ENCODE data around the gene RBM26.

The RBM26 gene

GRCh38 chr13:79380997-79381396, 25.1 kb downstream of the RBM26 start (continued):
- TF ChIP-seq, protein P1, sequence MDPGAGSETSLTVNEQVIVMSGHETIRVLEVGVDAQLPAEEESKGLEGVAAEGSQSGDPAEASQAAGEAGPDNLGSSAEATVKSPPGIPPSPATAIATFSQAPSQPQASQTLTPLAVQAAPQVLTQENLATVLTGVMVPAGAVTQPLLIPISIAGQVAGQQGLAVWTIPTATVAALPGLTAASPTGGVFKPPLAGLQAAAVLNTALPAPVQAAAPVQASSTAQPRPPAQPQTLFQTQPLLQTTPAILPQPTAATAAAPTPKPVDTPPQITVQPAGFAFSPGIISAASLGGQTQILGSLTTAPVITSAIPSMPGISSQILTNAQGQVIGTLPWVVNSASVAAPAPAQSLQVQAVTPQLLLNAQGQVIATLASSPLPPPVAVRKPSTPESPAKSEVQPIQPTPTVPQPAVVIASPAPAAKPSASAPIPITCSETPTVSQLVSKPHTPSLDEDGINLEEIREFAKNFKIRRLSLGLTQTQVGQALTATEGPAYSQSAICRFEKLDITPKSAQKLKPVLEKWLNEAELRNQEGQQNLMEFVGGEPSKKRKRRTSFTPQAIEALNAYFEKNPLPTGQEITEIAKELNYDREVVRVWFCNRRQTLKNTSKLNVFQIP (CRISPR knock-in tag; IDR thresholded peaks at IDR 0.05; ENCODE audit: borderline replicate concordance, low read depth), result no peak
- no peak for TF ChIP-seq BACH2 (CRISPR knock-in tag; IDR thresholded peaks at IDR 0.05; ENCODE audit: borderline replicate concordance)
- no peak for TF ChIP-seq GLIS3 (CRISPR knock-in tag; IDR thresholded peaks at IDR 0.05)
- no peak for TF ChIP-seq ZFP3 (CRISPR knock-in tag; IDR thresholded peaks at IDR 0.05)
- TF ChIP-seq ZNF70 (CRISPR knock-in tag; IDR thresholded peaks at IDR 0.05), result no peak
- no peak for TF ChIP-seq SNAI2 (CRISPR knock-in tag; IDR thresholded peaks at IDR 0.05)

GRCh38 chr13:79379274-79379673, 26.8 kb downstream of the RBM26 start:
- no peak for ATAC-seq
- TF ChIP-seq CSRNP3 (CRISPR knock-in tag; IDR thresholded peaks at IDR 0.05), result no peak
- no peak for TF ChIP-seq GLIS3 (CRISPR knock-in tag; IDR thresholded peaks at IDR 0.05)
- no peak for TF ChIP-seq ZFP30 (CRISPR knock-in tag; IDR thresholded peaks at IDR 0.05)
- TF ChIP-seq ISL1 (CRISPR knock-in tag; IDR thresholded peaks at IDR 0.05), result no peak
- no peak for TF ChIP-seq ZNF8 (CRISPR knock-in tag; IDR thresholded peaks at IDR 0.05)
- no peak for TF ChIP-seq ESRRG (CRISPR knock-in tag; IDR thresholded peaks at IDR 0.05)
- no peak for TF ChIP-seq ZFP3 (CRISPR knock-in tag; IDR thresholded peaks at IDR 0.05)
- TF ChIP-seq PPARA (CRISPR knock-in tag; IDR thresholded peaks at IDR 0.05; ENCODE audit: borderline replicate concordance), result no peak
- no peak for TF ChIP-seq BACH2 (CRISPR knock-in tag; IDR thresholded peaks at IDR 0.05; ENCODE audit: borderline replicate concordance)

GRCh38 chr13:79376843-79377242, 29.2 kb downstream of the RBM26 start:
- no peak for ATAC-seq
- TF ChIP-seq ZNF8 (CRISPR knock-in tag; IDR thresholded peaks at IDR 0.05) (no peak), ZFP30 (CRISPR knock-in tag; IDR thresholded peaks at IDR 0.05) (no peak), BACH2 (CRISPR knock-in tag; IDR thresholded peaks at IDR 0.05; ENCODE audit: borderline replicate concordance) (no peak), ARNTL (CRISPR knock-in tag; IDR thresholded peaks at IDR 0.05; ENCODE audit: borderline replicate concordance, low read depth) (no peak), ISL1 (CRISPR knock-in tag; IDR thresholded peaks at IDR 0.05) (no peak), OSR1 (CRISPR knock-in tag; IDR thresholded peaks at IDR 0.05) (no peak), PATZ1 (CRISPR knock-in tag; IDR thresholded peaks at IDR 0.05; ENCODE audit: borderline replicate concordance) (no peak), CSRNP3 (CRISPR knock-in tag; IDR thresholded peaks at IDR 0.05) (no peak), CSDC2 (CRISPR knock-in tag; IDR thresholded peaks at IDR 0.05) (no peak), CREB5 (CRISPR knock-in tag; IDR thresholded peaks at IDR 0.05; ENCODE audit: low read depth) (no peak), GLIS3 (CRISPR knock-in tag; IDR thresholded peaks at IDR 0.05) (no peak), SNAI2 (CRISPR knock-in tag; IDR thresholded peaks at IDR 0.05) (no peak), PPARA (CRISPR knock-in tag; IDR thresholded peaks at IDR 0.05; ENCODE audit: borderline replicate concordance) (no peak), ZFP3 (CRISPR knock-in tag; IDR thresholded peaks at IDR 0.05) (no peak), RARB (CRISPR knock-in tag; IDR thresholded peaks at IDR 0.05) (no peak), ZC3H10 (CRISPR knock-in tag; IDR thresholded peaks at IDR 0.05) (no peak), TCF4 (CRISPR knock-in tag; IDR thresholded peaks at IDR 0.05; ENCODE audit: borderline replicate concordance) (no peak), TOX (CRISPR knock-in tag; IDR thresholded peaks at IDR 0.05; ENCODE audit: borderline replicate concordance) (no peak)
- TF ChIP-seq, protein P1 (CRISPR knock-in tag; IDR thresholded peaks at IDR 0.05; ENCODE audit: borderline replicate concordance, low read depth), result no peak
